ENCODE data around the gene PSMA6. TPM values are rescaled to one million over a fixed set of nuclear protein-coding genes. Genes with fewer than 3 reads are reported as not detected.
A peak's percentile ranks its signal among the peaks of the same experiment; 100 is the strongest.

Gene PSMA6
- total and polyA plus RNA-seq, 2 of the 13 experiments (the other 11 are each of a cell fraction or from before 2014, with no cell fraction given): 525 to 1,109 TPM

- TF ChIP-seq ZSCAN20 (CRISPR knock-in tag; IDR thresholded peaks at IDR 0.05; ENCODE audit: borderline replicate concordance) (no peak), NFKB2 (CRISPR knock-in tag; IDR thresholded peaks at IDR 0.05; ENCODE audit: borderline replicate concordance) (peak; percentile 80; the same call in 1 of the 2 replicates), KIAA2018 (CRISPR knock-in tag; IDR thresholded peaks at IDR 0.05; ENCODE audit: borderline replicate concordance) (no peak), ESRRA (CRISPR knock-in tag; IDR thresholded peaks at IDR 0.05; ENCODE audit: low read depth) (no peak; the same call in 1 of the 2 replicates), ARNT2 (CRISPR knock-in tag; IDR thresholded peaks at IDR 0.05; ENCODE audit: low read depth) (peak; percentile 96), ZNF720 (CRISPR knock-in tag; IDR thresholded peaks at IDR 0.05) (peak; percentile 31; the same call in 1 of the 2 replicates), ZNF569 (CRISPR knock-in tag; IDR thresholded peaks at IDR 0.05; ENCODE audit: borderline replicate concordance) (no peak), ZFYVE20 (CRISPR knock-in tag; IDR thresholded peaks at IDR 0.05; ENCODE audit: borderline replicate concordance, low read depth) (no peak), CEBPG (CRISPR knock-in tag; IDR thresholded peaks at IDR 0.05) (no peak; the same call in none of the 2 replicates), NFAT5 (CRISPR knock-in tag; IDR thresholded peaks at IDR 0.05) (0 out of 2 replicates have a peak, but pooled peaks have one; percentile 76), KAT7 (CRISPR knock-in tag; IDR thresholded peaks at IDR 0.05; ENCODE audit: borderline replicate concordance) (no peak), SIX4 (CRISPR knock-in tag; IDR thresholded peaks at IDR 0.05) (0 out of 2 replicates have a peak, but pooled peaks have one; percentile 66), ZSCAN21 (CRISPR knock-in tag; IDR thresholded peaks at IDR 0.05; ENCODE audit: borderline replicate concordance) (peak; percentile 93), EEA1 (CRISPR knock-in tag; IDR thresholded peaks at IDR 0.05; ENCODE audit: borderline replicate concordance) (no peak; the same call in 1 of the 2 replicates)
Observed at GRCh38 chr14:35365130-35366055, 73.2 kb downstream of the PSMA6 start (continued).
